Fibroblast of pulmonary artery (primary cell): ENCODE results near the gene GGA1.
A peak's percentile ranks its signal among the peaks of the same experiment; 100 is the strongest.

Source experiments
- DNase-seq: peaks from one replicate; pipeline ENCODE4 v3.0.0-alpha.2; 2010; ENCODE audit warnings: low read depth
- H3K4me3 ChIP-seq: replicated peaks from 2 replicates; pipeline ENCODE4 v1.5.1; 2011; ENCODE audit warnings: low read depth, mild to moderate bottlenecking, control low read depth, low read length, moderate library complexity
- CTCF ChIP-seq: IDR thresholded peaks from 2 replicates; pipeline ENCODE4 v1.5.1; 2011; ENCODE audit warnings: mild to moderate bottlenecking, control low read depth, low read length, inconsistent platforms; ENCODE audit errors: missing control alignments

GGA1 gene

GRCh38 chr22:37618072-37618656 lies 9.5 kb downstream of the GGA1 start:
- no peak overlapping the region for H3K4me3 ChIP-seq
- no peak for DNase-seq
- TF ChIP-seq CTCF, result no peak

GRCh38 chr22:37618674-37619073 lies 10.0 kb downstream of the GGA1 start:
- TF ChIP-seq CTCF, result no peak
- no peak overlapping the region for H3K4me3 ChIP-seq
- DNase-seq, result no peak

GRCh38 chr22:37619991-37620390 lies 11.4 kb downstream of the GGA1 start:
- DNase-seq, result no peak
- no peak overlapping the region for H3K4me3 ChIP-seq
- no peak for TF ChIP-seq CTCF

- DNase-seq, result no peak
- H3K4me3 ChIP-seq, result no peak overlapping the region
- TF ChIP-seq CTCF, result no peak
These were observed 12.8 kb downstream of the GGA1 start for GRCh38 chr22:37621352-37621860.

GRCh38 chr22:37623075-37624016 lies 14.7 kb downstream of the GGA1 start:
- TF ChIP-seq CTCF, result peak; percentile 61
- no peak overlapping the region for H3K4me3 ChIP-seq
- DNase-seq, result peak; percentile 60

- no peak overlapping the region for H3K4me3 ChIP-seq
- DNase-seq, result no peak
- no peak for TF ChIP-seq CTCF
These were observed 15.4 kb downstream of the GGA1 start for GRCh38 chr22:37624017-37624365.

- TF ChIP-seq CTCF, result no peak
- DNase-seq, result no peak
- no peak overlapping the region for H3K4me3 ChIP-seq
These were observed 16.2 kb downstream of the GGA1 start for GRCh38 chr22:37624876-37625275.
